Activated CD8-positive, alpha-beta memory T cell treated with anti-CD3 and anti-CD28 coated beads for 48 hours (primary cell): Measurements from ENCODE around the gene C1QBP.
"Not testable (repeated sequence)": the region's sequence is repeated elsewhere in the genome, so short reads cannot be mapped to it uniquely, and the experiment has no call there.

Source experiments
- DNase-seq, 3 experiments: peaks; one replicate each; pipeline ENCODE4 v3.0.0-alpha.2; 2020; ENCODE audit warnings: low read depth in 2 of 3, low spot score in 2 of 3

The C1QBP gene

DNA sequence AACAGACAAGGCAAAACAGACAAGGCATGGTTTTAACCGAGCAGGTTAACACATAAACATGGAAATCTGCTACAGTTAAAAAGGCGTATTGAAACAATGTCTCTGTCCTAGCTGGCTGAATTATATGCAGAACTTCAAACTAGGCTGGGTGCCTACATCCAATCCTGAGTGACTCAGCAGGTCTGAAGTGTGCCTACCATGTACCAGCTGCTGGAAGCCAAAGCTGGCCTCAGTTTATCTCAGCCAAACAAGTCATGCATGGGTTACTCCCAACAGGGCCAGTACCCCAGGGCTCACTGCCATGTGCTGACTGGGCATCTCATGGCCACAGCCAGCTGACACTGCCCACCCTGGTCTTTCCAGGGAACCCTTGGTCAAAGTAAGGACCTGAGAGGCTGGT lies 4.0 kb downstream of the C1QBP start:
- no peak for DNase-seq

DNA sequence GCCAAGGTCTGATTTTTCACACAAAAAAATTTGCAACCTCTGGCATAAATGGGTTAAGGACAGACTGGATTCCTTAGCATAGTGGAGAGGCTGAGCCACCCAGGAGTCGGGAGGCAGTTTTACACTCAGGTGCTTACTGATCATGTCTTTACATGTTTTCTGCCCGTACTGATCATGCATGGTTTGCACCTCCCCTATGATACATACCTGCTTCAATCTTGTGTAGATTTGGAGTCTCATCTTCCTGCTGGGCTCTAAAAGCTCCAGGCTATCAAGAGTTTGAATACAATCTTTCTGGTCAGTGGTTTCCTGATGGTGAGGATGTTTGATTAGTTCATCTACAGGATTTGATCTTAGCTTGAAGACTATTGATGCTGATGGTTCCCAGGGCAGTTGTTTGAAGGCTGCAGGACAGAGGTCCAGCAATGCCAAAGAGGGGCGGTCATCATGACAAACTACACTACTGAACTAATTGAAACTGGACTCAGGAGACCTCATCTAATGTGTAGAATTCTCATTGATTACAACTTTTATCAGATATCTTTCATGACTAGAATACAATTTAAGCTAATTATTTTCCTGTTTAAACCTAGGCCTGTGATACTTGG lies 6.9 kb downstream of the C1QBP start:
- no peak for DNase-seq

DNA sequence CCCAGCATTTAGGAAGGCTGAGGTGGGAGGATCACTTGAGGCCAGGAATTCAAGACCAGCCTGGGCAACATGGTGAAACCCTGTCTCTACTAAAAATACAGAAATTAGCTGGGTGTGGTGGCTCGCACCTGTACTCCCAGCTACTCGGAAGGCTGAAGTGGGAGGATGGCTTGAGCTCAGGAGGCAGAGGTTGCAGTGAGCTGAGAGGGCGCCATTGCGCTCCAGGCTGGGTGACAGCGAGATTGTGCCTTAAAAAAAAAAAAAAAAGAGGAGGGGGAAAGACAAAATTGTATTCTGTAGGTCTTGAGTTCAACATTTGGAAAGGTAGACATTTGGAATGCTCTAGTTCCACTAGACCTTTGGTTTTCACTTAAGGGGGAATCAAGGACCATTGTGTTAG lies 7.7 kb downstream of the C1QBP start:
- not testable (repeated sequence) for DNase-seq

DNA sequence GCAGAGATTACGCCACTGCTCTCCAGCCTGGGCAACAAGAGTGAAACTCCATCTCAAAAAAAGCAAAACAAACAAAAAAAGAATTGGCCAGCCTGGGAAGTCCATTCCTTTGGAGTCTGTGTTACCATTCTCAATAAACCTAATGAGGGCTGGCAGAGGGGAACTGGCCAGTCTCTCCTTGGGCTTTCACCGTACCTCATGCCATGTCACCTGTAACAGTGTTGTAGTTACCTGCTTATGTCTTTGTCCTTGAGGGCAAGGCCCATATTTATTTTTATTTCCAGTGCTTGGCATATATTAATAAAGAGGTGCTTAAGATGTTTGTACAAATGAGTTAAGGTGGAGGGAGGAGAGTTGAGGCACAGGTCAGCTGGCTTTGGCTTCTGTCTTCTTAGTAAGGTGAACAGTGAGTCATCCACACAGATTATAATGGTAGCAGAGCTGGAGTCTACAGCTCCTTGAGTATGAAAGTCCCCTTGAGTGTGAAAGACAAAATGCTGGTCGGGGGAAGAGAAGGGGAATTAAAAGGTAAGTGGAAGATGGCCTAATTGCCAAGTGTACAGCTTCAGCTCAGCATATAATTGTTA lies 8.4 kb downstream of the C1QBP start:
- no peak for DNase-seq

DNA sequence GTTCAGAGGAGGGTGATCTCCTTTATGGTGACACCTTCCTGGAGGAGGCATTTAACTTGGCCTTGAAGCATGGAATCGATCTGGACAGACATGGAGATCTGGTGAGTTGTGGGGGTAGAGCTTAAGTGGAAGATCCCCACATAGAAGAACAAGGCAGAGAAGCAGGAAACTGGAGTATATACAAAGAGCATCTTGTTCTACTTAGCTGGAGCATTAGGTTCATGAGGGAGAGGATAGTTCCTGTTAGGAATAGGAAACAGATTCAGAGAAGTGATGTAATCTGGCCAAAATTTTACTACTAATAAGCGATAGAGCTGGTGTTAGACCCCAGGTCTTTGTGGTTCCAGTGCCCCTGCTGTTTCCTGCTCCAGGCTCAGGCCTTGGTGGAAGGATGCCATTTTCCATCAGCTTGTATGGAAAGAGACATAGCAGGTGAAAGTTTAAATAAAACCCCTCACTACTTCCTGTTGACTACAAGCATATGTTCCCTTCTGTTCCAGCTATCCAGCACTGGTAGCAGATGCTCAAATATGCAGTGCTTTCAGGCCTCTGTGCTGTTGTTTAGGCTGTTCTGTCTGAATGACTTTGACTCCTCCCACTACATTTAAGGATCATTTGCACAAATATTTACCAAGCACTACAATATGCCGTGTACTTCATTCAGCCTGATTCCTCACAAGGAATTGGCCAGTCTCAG lies 9.6 kb downstream of the C1QBP start:
- no peak for DNase-seq

DNA sequence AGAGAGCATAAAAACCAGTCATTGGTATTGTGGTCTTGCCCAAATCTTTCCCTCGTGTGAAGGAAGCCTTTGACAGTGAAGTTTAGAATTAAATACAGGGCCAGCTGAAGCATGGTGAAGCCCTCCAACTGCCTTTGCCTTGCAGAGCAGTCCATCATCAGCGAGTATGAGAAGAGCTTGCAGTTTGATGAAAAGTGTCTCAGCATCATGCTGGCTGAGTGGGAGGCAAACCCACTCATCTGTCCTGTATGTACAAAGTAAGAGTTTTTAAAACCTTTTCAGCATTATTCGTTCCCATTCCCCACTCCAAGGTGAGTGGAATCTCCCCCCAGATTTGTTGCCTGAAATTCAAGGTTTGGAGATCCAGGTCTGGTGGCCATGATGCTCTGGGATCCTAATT lies 13.1 kb downstream of the C1QBP start:
- no peak for DNase-seq

- no peak for DNase-seq
These were observed 14.0 kb downstream of the C1QBP start for GRCh38 chr17:5424909-5425308.

DNA sequence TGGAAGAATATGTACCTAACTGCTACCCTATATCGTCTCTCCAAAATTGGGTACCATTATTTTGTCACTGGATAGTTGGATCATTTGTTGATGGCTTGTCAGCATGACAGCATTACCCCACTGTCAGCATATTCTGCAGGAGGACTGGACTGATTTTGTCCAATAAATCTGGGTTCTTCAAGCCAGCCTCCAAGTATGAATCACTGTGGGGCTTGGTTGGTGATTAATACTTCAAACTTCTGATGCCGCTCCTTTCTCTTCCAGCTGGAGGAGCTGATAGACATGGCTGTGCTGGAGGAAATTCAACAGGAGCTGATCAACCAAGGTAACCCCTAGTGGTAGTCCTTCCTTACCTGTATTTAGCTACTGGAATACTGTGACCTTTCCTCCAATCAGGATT lies 16.4 kb downstream of the C1QBP start:
- DNase-seq: no peak

- peak in 2 of 3 experiments; percentile 66 to 77 for DNase-seq
These were observed 18.8 kb downstream of the C1QBP start, which contains the start of gene RPAIN for GRCh38 chr17:5419959-5420653. Gene RPAIN, plus strand, starts transcription at chr17:5420182. Its CDS starts 29 bp downstream, at chr17:5420211.

GRCh38 chr17:5419356-5419958 lies 19.5 kb downstream of the C1QBP start, which contains the start of gene NUP88:
Gene NUP88, minus strand, starts transcription at chr17:5419662. Its CDS starts 12 bp downstream, at chr17:5419650.
- DNase-seq: peak; percentile 66 to 93 (median 89)

- DNase-seq: peak in 2 of 3 experiments; percentile 25 to 26
These were observed 20.0 kb downstream of the C1QBP start for GRCh38 chr17:5418858-5419355.

DNA sequence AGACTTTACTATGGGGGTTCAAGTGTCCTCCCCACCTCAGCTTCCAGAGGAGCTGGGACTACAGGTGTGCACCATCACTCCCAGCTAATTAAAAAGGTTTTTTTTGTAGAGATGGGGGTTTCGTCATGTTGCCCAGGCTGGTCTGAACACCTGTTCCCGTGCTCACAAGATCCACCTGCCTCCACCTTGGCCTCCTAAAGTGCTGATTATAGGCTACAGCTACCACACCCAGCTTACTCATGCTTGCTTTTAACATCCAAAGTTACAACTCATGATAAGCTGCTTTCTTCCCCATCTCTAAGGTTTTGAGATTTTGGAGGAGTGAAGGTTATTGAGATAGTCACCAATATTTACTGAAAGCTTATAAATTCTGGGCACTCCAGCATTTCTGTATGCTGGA lies 22.1 kb downstream of the C1QBP start:
- DNase-seq: no peak

GRCh38 chr17:5413682-5414081 lies 25.3 kb downstream of the C1QBP start:
- no peak for DNase-seq

DNA sequence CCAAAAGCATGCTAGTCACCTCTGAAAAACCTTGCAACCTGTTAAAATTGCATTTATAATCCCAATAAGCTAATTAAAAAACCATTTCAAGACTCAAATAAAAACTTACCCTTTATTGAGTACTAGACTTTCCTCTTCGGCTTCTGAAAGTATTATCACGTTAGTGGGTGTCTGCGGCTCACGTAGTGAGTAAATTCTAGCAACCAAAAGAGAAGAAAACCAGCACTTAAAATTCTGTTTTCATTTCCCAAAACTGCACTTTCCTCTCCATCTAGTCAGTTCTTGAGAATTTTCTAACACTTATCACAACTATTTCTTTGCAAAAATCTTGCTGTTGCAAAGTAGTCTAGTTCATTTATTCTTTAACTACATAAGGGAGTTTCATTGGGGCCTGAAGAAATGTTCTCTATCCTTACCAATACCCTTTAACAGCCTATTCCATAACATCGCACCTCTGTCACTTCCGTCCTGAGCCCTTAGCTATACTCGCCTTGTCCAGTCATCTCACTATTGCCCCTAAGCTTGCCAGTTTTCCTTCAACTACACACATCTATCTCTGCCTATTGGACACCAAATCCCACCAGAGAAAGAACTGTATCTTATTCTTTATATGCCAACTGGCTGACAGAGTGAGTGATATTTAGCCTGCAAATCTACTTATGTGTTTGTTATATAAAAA lies 28.2 kb downstream of the C1QBP start:
- DNase-seq: no peak

GRCh38 chr17:5408186-5408585 lies 30.8 kb downstream of the C1QBP start:
- no peak for DNase-seq

DNA sequence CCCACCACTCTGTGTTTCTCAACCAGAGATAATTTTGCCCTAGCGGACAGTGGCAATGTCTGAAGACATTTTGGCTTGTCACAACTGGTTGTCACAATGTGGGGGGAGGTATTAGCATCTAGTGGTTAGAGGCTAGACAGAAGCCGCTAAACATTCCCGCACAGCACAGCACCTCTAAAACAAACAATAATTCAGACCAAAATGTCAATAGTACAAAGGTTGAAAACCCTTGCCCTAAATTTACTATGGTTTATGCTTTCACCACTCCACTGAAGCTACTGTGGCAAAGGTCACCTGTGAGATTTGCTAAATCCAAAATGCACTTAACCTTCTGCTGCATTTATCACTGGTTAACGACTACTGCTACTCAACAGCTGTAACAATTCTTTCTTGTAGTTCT lies 33.6 kb downstream of the C1QBP start:
- no peak for DNase-seq

GRCh38 chr17:5399767-5400166 lies 39.2 kb downstream of the C1QBP start:
- DNase-seq: no peak

GRCh38 chr17:5396612-5397011 lies 42.3 kb downstream of the C1QBP start:
- no peak for DNase-seq

DNA sequence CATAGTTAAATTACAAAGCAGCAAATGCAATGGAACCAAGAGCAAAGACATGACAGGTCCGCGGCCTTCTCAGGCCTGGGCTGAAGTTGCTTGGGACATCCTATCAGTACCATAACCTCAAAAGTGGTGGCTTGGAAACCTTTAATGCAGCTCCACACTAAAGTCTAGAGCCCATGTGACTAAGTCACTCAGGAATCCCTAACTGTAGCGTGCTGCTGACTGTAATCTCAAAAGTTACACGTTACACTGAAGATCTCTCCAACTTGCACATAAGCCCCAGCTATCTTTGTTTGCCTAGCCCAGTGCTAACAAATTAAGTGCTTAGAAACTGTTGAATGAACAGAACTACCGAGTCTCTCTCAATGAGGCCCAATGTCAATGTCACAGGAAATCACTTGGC lies 47.3 kb downstream of the C1QBP start:
- DNase-seq: no peak
